ENCODE measurements around the gene FBXO9.

- TF ChIP-seq, protein P1, sequence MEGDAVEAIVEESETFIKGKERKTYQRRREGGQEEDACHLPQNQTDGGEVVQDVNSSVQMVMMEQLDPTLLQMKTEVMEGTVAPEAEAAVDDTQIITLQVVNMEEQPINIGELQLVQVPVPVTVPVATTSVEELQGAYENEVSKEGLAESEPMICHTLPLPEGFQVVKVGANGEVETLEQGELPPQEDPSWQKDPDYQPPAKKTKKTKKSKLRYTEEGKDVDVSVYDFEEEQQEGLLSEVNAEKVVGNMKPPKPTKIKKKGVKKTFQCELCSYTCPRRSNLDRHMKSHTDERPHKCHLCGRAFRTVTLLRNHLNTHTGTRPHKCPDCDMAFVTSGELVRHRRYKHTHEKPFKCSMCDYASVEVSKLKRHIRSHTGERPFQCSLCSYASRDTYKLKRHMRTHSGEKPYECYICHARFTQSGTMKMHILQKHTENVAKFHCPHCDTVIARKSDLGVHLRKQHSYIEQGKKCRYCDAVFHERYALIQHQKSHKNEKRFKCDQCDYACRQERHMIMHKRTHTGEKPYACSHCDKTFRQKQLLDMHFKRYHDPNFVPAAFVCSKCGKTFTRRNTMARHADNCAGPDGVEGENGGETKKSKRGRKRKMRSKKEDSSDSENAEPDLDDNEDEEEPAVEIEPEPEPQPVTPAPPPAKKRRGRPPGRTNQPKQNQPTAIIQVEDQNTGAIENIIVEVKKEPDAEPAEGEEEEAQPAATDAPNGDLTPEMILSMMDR (IDR thresholded peaks at IDR 0.05): no peak
- TF ChIP-seq POLR2A (IDR thresholded peaks at IDR 0.05): no peak
Measured at GRCh38 chr6:53038596-53038995, 26.6 kb upstream of the FBXO9 start.
